Measurements from ENCODE around the gene LPAR6. TPM values are rescaled to one million over a fixed set of nuclear protein-coding genes. Genes with fewer than 3 reads are reported as not detected.

LPAR6 gene
- total and polyA plus RNA-seq, 2 of the 13 experiments (the other 11 are each of a cell fraction or from before 2014, with no cell fraction given): 24.4 to 149 TPM

- no peak for DNase-seq (ENCODE audit: low spot score)
- ChIA-PET POLR2A (interaction anchor here (1.7 kb wide), 1 partner anchor 14 kb away, joined by 5 read pairs; the partner anchor contains the start of gene LPAR6), CTCF (ENCODE audit: low intra/inter-chr PET ratio, low total read pairs) (no interaction called here)
- no peak overlapping the region for H3K9ac ChIP-seq (ENCODE audit: insufficient read depth, low read depth, low read length)
- H2AFZ ChIP-seq (ENCODE audit: low read length): no peak overlapping the region
- no peaks in the 10 kb centered on the region for H3K27me3 ChIP-seq (ENCODE audit: control insufficient read depth in 1 of 2, insufficient read depth in 2 of 2, low read length in 2 of 2)
- no peak for FAIRE-seq
- 0 out of 2 replicates have a peak, but pooled peaks have one; percentile 10 for TF ChIP-seq BCL6 (CRISPR knock-in tag; IDR thresholded peaks at IDR 0.05)
- TF ChIP-seq JUND (CRISPR knock-in tag; IDR thresholded peaks at IDR 0.05): no peak
- intact Hi-C loops (cut with micrococcal nuclease; ENCODE audit: unreplicated experiment) (no loop called here), in situ Hi-C loops (cut with HindIII; ENCODE audit: extremely low pct_ligation_motif_present, low pct_unique_long_range_greater_than_20kb) (no loop called here)
- H3K4me3 ChIP-seq (replicated peaks in 1 of 3; ENCODE audit: insufficient read depth in 1 of 3, low read depth in 2 of 3, low read length in 3 of 3): no peak overlapping the region; a peak in 1 of 6 replicates
- H4K20me1 ChIP-seq (ENCODE audit: insufficient read depth, low read length): no peaks in the 10 kb centered on the region
- H3K4me2 ChIP-seq (ENCODE audit: low read depth, low read length): peak overlapping the region; percentile 30
- 0 out of 5 replicates have a peak, but pooled peaks cover 0 to 2% of the 10 kb centered on the region in 2 experiments for H3K36me3 ChIP-seq (replicated peaks in 1 of 2; ENCODE audit: control insufficient read depth in 1 of 2, insufficient read depth in 2 of 2, low read length in 2 of 2)
- no peaks in the 10 kb centered on the region for H3K9me3 ChIP-seq (ENCODE audit: low read length)
- peaks cover 75% of the 10 kb centered on the region for H3K4me1 ChIP-seq (ENCODE audit: insufficient read depth, low read length)
- H3K27ac ChIP-seq (ENCODE audit: extremely low read length, insufficient read depth, low read length): peak overlapping the region; percentile 63
- ATAC-seq: peak; percentile 43; the same call in 2 of the 3 replicates
- peaks cover 2% of the 10 kb centered on the region for H3K79me2 ChIP-seq (ENCODE audit: insufficient read depth, low read length)
- BruUV-seq (replicated peaks): no TSS peak
Observed at GRCh38 chr13:48398450-48399095, 14.3 kb downstream of the LPAR6 start.

GRCh38 chr13:48397744-48398143 lies 15.2 kb downstream of the LPAR6 start:
- FAIRE-seq (no peak), DNase-seq (ENCODE audit: low spot score) (peak; percentile 41), ATAC-seq (peak; percentile 68)
- Histone ChIP-seq H3K4me3 (replicated peaks in 1 of 3; ENCODE audit: insufficient read depth in 1 of 3, low read depth in 2 of 3, low read length in 3 of 3) (no peak overlapping the region; a peak in 1 of 6 replicates), H3K27ac (ENCODE audit: extremely low read length, insufficient read depth, low read length) (peak overlapping the region; percentile 63), H3K9me3 (ENCODE audit: low read length) (no peaks in the 10 kb centered on the region), H3K36me3 (replicated peaks in 1 of 2; ENCODE audit: control insufficient read depth in 1 of 2, insufficient read depth in 2 of 2, low read length in 2 of 2) (0 out of 5 replicates have a peak, but pooled peaks cover 0 to 2% of the 10 kb centered on the region in 2 experiments), H3K27me3 (ENCODE audit: control insufficient read depth in 1 of 2, insufficient read depth in 2 of 2, low read length in 2 of 2) (no peaks in the 10 kb centered on the region), H3K79me2 (ENCODE audit: insufficient read depth, low read length) (peaks cover 2% of the 10 kb centered on the region), H3K4me2 (ENCODE audit: low read depth, low read length) (peak overlapping the region; percentile 30), H2AFZ (ENCODE audit: low read length) (no peak overlapping the region), H3K4me1 (ENCODE audit: insufficient read depth, low read length) (peaks cover 83% of the 10 kb centered on the region), H4K20me1 (ENCODE audit: insufficient read depth, low read length) (no peaks in the 10 kb centered on the region), H3K9ac (ENCODE audit: insufficient read depth, low read depth, low read length) (no peak overlapping the region)
- intact Hi-C loops (cut with micrococcal nuclease; ENCODE audit: unreplicated experiment): no loop called here
- in situ Hi-C loops (cut with HindIII; ENCODE audit: extremely low pct_ligation_motif_present, low pct_unique_long_range_greater_than_20kb): no loop called here
- 0% methylated on average over 1 of the region's 1 CpG for WGBS (ENCODE audit: low lambda C conversion rate)
- ChIA-PET CTCF (ENCODE audit: low intra/inter-chr PET ratio, low total read pairs) (no interaction called here), POLR2A (interaction anchor here (1.7 kb wide), 1 partner anchor 15 kb away, joined by 5 read pairs; the partner anchor contains the start of gene LPAR6)
- no TSS peak for BruUV-seq (replicated peaks)
- TF ChIP-seq YEATS4 (CRISPR knock-in tag; IDR thresholded peaks at IDR 0.05; ENCODE audit: borderline replicate concordance) (no peak), ZNF331 (CRISPR knock-in tag; IDR thresholded peaks at IDR 0.05) (no peak), MAFG (CRISPR knock-in tag; IDR thresholded peaks at IDR 0.05) (no peak), TRIM22 (IDR thresholded peaks at IDR 0.05) (no peak), ZNF124 (CRISPR knock-in tag; IDR thresholded peaks at IDR 0.05) (no peak), ZNF652 (CRISPR knock-in tag; IDR thresholded peaks at IDR 0.05; ENCODE audit: borderline replicate concordance, low read depth) (peak; percentile 58), SMAD1 (CRISPR knock-in tag; IDR thresholded peaks at IDR 0.05; ENCODE audit: borderline replicate concordance, low read depth) (no peak), GATAD2A (CRISPR knock-in tag; IDR thresholded peaks at IDR 0.05) (peak; percentile 30), ZNF343 (CRISPR knock-in tag; IDR thresholded peaks at IDR 0.05) (no peak), ARID5B (CRISPR knock-in tag; IDR thresholded peaks at IDR 0.05) (peak; percentile 76), ARNTL (CRISPR knock-in tag; IDR thresholded peaks at IDR 0.05) (no peak), TGIF2 (CRISPR knock-in tag; IDR thresholded peaks at IDR 0.05) (no peak)

All from HepG2 (cell line).